ENCODE measurements around the gene TFAP2B. TPM values are rescaled to one million over a fixed set of nuclear protein-coding genes. Genes with fewer than 3 reads are reported as not detected.

TFAP2B gene
- total RNA-seq, 1 donor from 2014 or later = 1.4 TPM

DNA sequence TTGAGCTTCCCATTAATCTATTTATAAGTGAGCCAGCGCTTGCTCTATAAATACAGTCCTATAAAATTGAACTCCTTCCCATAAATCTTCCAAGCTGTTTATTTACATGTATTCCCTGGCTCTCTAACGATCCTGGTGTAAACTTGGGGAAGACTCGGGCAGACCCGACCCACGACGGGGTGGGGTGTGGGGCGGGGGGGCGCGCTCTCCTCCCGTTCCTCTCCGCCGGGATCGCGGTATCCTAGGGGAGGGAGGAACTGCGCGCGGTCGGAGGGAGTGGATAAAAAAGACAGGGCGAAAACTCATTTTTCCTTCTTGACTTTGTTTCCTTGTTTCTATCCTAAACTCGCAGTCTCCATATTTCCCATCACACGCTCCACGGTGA is 31.1 kb downstream of the TFAP2B start:
- ATAC-seq = no peak

DNA sequence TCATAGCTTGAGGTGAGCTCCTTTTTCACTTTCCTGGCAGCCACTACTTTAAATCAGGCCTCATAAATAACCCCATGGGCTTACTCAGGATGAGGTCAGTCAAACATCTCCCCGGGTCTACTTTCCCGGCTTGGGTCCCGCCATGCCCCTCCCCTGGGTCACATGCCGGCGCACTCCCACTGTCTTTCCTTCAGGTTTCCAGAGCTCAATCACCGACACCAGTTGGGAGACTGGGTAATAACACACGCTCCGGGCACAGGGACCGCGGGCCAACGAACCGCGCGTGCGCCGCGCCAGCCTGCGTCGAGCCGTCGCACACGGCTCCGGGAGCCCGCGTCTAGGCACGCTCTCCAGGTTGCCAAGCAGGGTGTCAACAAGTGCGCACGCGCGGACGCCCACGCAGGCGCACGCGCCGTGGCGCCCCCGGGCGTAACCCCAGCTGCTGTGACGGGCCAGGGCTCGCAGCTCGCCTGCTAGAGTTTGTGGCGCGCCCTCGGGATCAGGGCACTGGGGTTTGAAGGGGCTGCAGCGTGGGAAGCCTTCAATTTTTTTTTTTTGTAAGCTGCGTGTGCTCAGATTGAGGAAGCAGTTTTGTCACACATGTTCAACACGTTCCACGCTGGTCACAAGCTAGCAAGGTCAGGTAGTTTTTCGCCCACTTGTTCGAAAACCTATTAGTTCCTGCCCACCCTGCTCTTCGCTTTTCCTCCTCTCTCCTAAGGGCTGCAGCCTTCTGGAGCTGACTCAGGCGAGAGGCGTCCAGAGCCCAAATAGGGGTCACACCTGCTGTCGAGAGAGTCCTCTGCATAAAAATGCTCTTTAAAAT is 31.8 kb downstream of the TFAP2B start:
- peak; percentile 97 for ATAC-seq

DNA sequence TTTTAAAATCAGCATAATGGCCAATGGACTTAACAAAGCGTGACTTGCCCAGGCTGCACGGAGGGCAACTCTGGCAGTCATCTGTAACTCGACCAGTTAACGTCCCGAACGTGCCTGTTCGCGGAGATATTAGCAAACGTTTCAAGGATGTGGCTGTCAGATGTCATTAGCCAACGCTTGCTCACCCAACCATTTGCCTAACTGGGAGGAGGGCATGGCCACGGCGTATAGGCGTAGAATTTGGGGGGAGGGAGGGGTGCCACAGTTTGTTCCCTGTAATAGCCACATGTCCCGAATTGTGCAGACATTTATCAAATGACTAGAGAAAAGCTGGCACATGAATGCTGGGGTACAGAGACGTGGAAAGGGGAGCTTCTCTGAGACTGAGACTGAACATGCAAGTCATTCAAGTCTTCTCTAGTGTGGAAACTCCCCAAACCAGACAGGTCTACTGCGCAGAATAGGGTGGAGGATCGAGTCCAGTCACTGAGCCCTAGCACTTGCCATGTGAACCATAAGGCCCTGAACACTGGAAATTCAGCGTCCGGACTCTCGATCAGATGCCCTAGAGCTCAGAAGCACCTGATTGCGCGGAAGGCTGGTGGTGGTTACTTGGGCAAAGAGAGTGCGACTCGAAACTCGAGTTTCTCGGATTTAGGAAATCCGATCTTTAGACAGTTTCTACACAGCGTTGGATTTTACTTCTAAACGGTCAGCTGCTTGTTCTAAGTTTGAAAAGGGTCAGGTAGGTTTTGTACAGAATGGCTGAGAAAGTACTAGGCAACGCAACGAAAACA is 32.6 kb downstream of the TFAP2B start:
- ATAC-seq = peak; percentile 35

DNA sequence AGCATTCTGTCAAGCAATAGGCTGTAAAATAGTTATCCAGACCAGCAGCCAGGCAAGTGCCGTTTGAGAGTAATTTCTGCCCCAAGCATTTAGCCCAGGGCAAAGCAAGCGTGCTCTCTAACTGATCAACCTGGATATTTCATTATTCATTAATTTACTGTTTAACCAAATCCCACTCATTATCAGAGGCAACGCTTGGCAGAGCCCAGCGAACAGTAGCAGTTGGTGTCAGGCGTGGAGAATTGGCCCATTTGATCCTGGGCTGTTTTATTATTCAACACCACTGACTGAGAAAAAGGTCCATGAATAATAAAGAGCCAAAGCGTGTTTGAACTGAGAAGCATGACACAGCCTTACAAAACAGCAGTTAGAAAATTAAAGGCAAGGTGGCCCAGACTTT is 35.3 kb downstream of the TFAP2B start:
- ATAC-seq = no peak

DNA sequence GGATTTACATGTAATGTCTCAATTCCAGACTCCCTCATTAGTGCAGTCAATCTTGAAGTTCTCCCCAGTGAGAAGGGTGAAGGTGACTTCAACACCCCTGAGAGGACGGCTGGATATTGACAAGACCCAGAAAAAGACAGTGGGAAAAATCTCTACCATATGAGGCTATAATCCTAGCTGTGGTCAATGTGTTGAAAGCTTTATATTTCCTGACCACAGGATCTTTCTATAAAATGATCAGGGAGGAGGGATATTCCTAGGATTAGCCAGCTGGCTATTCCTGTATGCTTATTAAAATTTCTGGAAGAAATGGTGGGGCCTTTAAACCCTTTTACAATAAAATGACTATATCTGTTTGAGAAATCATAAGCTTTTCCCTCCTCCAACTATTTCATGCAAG is 43.0 kb downstream of the TFAP2B start:
- ATAC-seq = no peak

DNA sequence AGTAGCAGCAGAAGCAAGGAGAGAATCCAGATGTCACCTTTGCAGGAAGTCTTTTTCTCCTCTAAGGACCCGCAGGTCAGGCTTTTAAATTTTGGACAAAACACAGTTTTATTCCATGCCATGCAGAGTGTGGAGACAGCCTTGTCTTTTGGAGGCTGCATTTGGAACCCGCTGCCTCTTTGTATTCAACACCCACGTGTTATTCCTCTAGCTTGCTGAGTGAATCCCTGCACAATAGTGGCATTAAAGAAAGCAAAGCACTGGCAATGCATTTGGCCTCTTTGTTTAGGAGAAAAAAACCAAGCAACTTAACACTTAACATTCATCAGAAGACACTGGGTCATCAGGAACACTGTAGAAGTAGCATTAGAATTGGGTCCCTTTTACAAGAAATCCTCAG is 43.5 kb downstream of the TFAP2B start:
- ATAC-seq = no peak

DNA sequence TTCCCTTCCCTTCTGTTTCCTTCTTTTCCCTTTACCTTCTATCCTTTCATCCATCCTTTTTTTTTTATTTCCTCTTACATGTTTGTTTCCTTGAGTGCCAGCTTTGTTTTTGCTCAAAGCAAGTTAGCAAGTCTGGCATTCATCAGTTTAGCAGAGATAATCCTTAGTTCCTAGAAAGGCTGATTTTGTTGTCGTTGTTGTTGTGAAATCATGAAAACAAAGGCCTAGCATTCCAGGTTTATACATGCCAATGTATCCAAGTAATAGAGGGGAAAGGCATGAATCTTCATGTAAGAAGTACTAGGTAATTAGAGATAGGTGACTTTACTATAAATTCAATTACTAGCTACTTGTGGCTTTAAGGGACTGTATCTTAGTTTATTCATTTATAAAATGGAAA is 45.9 kb downstream of the TFAP2B start:
- no peak for ATAC-seq

DNA sequence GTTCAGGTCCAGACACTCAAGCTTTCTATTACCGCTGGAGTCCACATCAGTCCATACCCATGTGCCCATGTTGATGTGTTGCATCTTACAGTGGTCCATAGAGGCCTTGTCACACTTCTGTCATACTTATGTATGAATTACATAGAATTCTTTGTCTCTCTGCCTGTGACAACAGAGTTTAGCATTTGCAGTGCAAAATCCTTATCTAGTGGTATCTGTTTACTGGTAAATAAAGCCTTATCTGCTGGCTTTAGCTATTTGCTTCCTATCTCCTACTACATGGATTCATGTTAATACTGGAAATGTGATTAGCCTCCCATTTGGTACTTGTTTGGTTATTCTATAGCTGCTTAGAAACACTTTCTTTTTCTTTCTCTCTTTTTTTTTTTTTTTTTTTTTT is 49.8 kb downstream of the TFAP2B start:
- no peak for ATAC-seq

DNA sequence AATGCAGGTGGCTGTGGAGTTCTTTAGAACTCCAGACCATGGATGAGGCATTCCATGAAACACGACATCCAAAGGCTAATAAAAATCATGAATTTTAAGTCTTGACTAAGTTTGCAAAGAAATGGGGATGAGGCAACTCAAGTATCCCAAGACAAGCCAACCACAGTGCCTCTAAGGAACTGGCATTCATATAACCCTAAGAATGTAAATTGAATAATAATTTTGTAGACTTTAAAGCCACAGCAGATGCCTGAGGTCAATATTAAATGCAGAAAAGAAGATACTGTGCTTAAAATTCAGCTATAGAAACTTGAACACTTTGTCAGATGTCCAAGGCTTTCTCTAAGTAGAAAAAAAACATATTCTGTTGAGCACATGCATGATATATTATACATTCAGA is 54.5 kb downstream of the TFAP2B start:
- no peak for ATAC-seq

DNA sequence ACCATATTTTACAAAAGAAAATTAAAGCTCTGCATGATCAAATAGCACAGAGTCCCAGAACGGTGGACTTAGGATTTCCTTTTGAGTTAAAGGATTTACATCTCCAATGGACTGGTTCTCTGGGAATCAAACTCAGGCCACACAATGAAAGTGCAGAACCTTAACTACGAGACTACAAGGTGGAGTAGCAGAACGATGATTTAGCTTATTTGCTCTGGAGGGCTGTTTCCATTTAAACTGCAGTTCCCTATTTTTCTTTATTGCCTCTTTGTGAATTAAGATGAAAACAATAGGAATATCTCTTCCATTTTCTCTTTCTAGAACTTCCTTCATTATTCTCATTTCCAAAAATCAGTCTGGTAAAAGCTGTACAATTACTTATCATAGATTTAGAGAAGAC is 65.7 kb downstream of the TFAP2B start:
- no peak for ATAC-seq

DNA sequence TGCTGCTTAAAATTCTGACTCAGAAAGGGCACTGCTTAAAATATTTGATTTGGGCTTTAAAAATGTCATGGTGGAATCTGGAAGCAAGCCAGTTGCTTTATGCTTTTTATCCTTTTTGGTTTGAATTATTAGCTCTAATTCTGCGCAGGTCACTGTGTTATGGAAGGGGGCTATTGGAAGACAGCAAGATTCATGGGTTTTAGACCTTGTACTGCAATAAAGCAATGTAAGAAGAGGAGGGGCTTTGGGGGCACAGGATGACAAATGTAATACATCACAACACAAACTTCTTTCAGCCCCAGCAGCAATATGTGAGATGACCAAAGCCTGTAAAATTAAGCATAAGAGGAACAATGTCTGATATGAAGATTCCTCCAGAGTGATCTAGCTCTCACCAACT is 68.4 kb downstream of the TFAP2B start:
- no peak for ATAC-seq

DNA sequence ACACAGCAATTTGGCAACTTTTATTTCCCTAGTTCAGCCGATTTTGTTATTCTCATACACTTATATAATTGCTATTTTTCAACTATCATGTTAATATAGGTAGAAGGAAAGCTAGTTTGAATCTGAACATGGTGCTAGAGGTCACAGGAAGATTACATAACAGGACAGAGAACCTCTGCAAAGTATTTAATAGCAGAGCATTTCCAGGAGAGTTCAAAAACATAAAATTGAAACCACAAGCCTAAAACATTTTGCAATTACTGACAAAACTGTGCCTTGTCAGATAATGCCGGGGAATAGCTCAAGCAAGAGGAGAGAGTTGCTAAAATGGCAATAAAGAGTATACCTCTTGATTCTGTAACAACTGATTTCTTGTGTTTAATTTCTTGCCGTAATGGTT is 70.8 kb downstream of the TFAP2B start:
- ATAC-seq = no peak

DNA sequence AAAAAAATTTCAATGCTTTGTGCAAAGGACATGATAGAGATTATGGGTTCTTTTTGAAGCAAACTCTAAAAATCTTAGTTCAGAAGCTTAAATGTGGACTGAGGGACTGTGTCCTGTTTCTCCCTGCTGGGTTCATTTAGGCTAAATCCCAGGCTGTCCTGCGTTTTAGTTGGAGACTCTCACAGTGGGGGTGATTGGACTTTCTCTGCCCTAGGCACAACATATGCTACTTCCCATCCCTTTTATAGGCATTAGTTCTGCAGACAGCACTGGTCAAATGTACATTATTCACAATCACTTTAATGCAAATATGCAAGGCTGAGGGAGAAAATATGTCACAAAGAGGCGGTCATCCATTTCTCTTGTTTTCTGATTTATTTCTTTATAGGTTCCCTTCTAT is 71.3 kb downstream of the TFAP2B start:
- ATAC-seq = no peak

DNA sequence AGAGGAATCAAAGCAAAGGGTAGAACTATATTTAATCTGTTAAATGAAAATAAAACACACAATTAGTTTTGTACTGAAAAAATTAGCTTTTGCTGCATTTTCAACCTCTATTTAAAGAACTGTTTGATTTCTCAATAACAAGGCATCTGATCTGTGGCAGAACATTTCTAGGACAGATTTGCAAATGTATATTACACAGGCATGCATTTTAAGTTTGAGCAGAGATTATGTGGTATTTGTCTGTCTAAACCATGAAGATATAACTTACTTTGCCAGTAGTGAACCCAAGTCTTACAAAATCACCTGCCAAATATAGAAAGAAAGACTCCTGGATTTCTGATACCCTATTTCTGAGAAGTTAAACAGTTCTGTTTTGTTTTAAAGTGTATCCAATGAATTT is 71.9 kb downstream of the TFAP2B start:
- no peak for ATAC-seq

DNA sequence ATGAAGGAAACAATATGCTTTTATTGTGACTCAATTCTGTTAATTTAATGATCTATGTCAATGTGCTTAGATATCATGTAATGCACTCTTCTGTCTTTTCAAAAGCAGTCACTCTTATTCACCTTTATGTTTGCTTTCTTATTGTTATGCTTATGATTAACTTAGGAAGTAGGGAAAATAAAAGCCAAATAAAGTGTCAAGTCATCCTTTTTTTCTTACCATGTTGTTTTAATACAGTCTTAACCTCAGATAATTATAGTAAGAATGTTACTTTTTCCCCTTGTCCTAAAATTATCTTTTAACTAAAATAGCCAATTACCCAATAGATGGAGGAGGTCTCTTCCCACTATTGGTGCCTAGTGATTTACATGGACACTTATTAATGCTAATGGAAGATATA is 72.6 kb downstream of the TFAP2B start:
- ATAC-seq = no peak

Other genes starting within 250 kb of the TFAP2B start
- gene TFAP2D, start 105.3 kb upstream of the TFAP2B start, total RNA-seq = not detected